22Rv1 (cell line): ENCODE measurements around the gene PIK3CG.

Experiments used
- ZFX ChIP-seq: fragments of 450-650 bp; IDR thresholded peaks from 2 replicates; pipeline ENCODE4 v1.6.1; 2017; ENCODE audit warnings: antibody characterized with exemption, borderline replicate concordance
- TF ChIP-seq, protein P1 (sequence below): fragments of 450-650 bp; IDR thresholded peaks from 2 replicates; pipeline ENCODE4 v1.5.1; 2017; ENCODE audit warnings: mild to moderate bottlenecking

DNA sequence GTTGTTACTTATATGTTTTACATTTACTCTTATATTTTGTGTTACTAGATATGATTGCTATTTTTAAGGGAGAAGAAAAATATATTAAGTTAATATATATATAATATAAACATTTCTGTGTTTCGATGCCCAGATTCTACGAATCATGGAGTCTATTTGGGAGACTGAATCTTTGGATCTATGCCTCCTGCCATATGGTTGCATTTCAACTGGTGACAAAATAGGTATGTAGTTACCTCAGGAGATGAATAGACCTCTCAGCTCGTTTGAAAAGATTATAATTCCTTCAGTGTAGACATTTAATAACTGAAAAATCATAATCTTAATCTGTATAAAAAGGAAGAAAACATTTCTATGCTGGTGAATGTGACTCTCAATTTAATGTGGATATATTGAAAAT lies 16.9 kb downstream of the PIK3CG start:
- TF ChIP-seq, protein P1, sequence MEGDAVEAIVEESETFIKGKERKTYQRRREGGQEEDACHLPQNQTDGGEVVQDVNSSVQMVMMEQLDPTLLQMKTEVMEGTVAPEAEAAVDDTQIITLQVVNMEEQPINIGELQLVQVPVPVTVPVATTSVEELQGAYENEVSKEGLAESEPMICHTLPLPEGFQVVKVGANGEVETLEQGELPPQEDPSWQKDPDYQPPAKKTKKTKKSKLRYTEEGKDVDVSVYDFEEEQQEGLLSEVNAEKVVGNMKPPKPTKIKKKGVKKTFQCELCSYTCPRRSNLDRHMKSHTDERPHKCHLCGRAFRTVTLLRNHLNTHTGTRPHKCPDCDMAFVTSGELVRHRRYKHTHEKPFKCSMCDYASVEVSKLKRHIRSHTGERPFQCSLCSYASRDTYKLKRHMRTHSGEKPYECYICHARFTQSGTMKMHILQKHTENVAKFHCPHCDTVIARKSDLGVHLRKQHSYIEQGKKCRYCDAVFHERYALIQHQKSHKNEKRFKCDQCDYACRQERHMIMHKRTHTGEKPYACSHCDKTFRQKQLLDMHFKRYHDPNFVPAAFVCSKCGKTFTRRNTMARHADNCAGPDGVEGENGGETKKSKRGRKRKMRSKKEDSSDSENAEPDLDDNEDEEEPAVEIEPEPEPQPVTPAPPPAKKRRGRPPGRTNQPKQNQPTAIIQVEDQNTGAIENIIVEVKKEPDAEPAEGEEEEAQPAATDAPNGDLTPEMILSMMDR, result no peak
- no peak for TF ChIP-seq ZFX
